Suprapubic skin (tissue), 3 donors: Measurements from ENCODE around the gene TTF2.

ENCODE experiments used
- CTCF ChIP-seq, 2 donors: fragments of 200-600 bp in 1 of 2; fragments of 450-650 bp in 1 of 2; sonication (generic) in 1 of 2; IDR thresholded peaks; one replicate each; pipeline ENCODE4 v1.5.1; 2016 to 2019; ENCODE audit warnings: antibody characterized with exemption in 2 of 2, mild to moderate bottlenecking in 1 of 2, moderate library complexity in 1 of 2
- EP300 ChIP-seq: sonication (generic); formaldehyde crosslinking; IDR thresholded peaks from one replicate; pipeline ENCODE4 v1.6.1; 2017; ENCODE audit warnings: antibody characterized with exemption
- POLR2A ChIP-seq, 2 donors: fragments of 450-650 bp; IDR thresholded peaks; one replicate each; pipeline ENCODE4 v1.6.1; 2017; ENCODE audit warnings: antibody characterized with exemption in 2 of 2, mild to moderate bottlenecking in 2 of 2, moderate library complexity in 2 of 2

- TF ChIP-seq POLR2A (IDR thresholded peaks at IDR 0.05) (no peak), CTCF (IDR thresholded peaks at IDR 0.05) (peak; percentile 61 to 69), EP300 (no peak)
Measured at GRCh38 chr1:117067533-117068370, 7.6 kb downstream of the TTF2 start.
